HG02610 (cell line): ENCODE results near the gene CACNA1G.

Source experiments
- ATAC-seq: cut with Tn5 transposase; IDR thresholded peaks from one replicate; pipeline ENCODE4 v1.9.1; 2021; ENCODE audit warnings: mild to moderate bottlenecking, moderate library complexity; ENCODE audit not compliant: unreplicated experiment

Gene CACNA1G

DNA sequence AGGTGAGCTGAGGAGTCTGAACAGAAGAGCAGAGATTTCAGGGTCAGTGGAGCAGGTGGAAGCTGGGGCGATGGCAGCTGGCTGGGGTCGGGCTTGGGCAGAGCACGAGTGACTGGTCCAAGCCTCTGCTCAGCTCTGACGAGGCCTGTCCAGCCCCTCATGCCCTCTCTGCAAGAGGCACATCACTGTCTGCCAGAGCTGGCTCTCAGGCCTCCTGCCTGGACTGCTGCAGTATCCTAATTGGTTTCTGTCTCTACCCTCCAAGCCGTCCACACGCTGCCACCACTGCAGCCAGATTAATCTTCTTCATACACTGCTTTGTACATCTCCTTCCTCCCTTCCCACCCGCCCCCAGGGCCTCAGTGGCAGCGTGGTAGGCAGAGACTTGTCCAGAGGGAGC lies 25.4 kb downstream of the CACNA1G start:
- no peak for ATAC-seq

- ATAC-seq = no peak
These were observed 26.1 kb downstream of the CACNA1G start for GRCh38 chr17:50586421-50587247.

- ATAC-seq = no peak
These were observed 27.1 kb downstream of the CACNA1G start for GRCh38 chr17:50587571-50587970.

GRCh38 chr17:50588391-50589049 lies 28.0 kb downstream of the CACNA1G start:
- ATAC-seq = no peak

GRCh38 chr17:50589095-50589705 lies 28.7 kb downstream of the CACNA1G start:
- ATAC-seq = no peak

DNA sequence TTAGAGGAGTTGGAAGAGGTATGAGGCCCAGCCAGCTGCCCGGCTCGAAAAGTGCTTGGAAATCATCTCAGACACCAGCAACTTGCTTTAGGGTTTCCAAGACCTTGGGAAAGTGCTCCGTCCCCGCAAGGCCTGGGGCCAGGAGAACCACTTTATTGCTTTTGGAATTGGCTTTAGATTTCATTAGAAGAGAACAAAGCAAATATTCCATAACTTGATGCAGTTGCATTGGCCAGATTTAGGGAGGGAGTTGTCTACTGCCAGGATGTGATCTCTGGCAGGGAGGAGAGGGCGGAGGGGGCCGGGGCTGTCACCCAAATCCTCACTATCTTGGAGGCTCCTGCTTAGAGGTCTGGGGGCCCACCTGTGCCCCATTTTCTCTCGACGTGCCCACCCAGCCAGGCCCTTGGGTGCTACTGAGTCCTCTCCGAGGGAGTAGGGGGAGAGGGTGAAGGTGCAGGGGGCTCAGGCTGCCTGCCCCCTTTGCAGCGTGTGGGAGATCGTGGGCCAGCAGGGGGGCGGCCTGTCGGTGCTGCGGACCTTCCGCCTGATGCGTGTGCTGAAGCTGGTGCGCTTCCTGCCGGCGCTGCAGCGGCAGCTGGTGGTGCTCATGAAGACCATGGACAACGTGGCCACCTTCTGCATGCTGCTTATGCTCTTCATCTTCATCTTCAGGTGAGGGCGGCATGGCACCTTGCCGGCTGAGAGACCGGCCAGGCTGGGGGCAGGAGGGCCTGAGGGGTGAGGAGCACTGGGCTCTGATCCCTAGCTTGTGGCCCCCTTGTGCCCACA lies 30.6 kb downstream of the CACNA1G start:
- ATAC-seq = no peak

DNA sequence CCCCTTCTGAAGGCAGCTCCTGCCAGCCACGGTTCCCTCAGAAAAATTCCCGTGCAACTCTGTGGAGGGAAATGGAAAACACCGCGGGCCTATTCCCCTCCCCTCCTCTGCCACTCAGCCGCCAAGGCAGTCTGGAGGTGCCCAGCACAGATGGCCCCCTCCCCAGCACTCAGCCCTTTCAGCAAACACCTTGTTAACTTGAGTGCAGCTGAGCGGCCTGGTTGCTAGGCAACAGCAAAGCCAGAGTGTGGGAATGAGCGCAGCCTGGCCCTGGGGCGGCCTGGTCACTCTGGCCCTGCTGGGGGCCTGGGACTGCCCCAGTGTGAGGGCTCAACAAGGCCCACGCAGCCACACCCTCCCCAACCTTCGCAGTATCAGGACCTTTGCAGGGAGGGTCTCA lies 32.8 kb downstream of the CACNA1G start:
- no peak for ATAC-seq

DNA sequence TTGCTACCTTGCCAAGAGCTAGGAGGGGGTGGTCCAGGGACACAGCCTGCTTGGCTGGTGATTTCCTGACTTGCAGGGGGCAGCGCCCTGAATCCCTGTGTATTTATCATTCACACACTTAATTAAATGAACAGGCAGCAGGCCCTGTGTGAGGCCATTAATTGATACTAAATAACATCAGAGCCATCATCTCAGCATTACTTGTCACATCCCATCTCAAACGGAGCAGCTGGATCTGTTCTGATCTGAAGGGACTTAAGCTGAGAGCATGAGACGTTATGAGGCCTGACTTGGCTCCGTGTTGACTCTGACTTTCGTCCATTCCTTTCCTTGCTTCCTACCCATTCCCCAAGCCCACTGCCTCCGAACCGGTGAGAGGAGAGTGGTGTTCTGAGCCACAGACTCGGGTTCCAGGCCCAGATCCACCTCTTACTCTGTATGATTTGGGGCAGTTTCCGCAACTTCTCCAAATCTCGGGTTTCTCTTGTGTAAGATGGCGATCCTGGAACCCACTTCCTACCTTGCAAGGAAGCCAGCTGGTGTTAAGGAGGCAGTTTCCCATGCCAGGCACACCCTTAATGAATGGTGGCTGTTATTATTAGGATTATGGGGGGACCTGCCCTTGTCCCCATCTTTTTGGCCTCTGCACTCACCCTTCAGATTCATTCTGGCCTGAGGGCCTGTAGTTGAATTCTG lies 33.8 kb downstream of the CACNA1G start:
- ATAC-seq = no peak

GRCh38 chr17:50594892-50595291 lies 34.4 kb downstream of the CACNA1G start:
- ATAC-seq = no peak

- ATAC-seq = no peak
These were observed 35.9 kb downstream of the CACNA1G start for GRCh38 chr17:50596191-50597037.

DNA sequence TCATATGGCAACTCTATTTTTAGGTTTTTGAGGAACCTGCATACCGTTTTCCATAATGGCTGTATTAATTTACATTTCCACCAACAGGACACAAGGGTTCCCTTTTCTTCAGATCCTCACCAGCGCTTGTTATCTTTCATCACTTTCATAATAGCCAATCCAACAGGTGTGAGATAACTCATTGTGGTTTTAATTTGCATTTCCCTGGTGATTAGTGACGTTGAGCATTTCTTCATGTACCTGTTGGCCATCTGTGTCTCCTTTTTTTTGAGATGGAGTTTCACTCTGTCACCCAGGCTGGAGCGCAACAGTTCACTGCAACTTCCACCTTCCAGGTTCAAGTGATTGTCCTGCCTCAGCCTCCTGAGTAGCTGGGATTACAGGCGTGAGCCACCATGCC lies 38.0 kb downstream of the CACNA1G start:
- no peak for ATAC-seq

- ATAC-seq = no peak
These were observed 39.1 kb downstream of the CACNA1G start for GRCh38 chr17:50599606-50600005.

- no peak for ATAC-seq
These were observed 41.4 kb downstream of the CACNA1G start for GRCh38 chr17:50601823-50602375.

GRCh38 chr17:50602836-50603235 lies 42.3 kb downstream of the CACNA1G start:
- ATAC-seq = no peak

GRCh38 chr17:50603340-50603739 lies 42.8 kb downstream of the CACNA1G start:
- ATAC-seq = no peak

GRCh38 chr17:50604513-50604912 lies 44.0 kb downstream of the CACNA1G start:
- ATAC-seq = no peak

DNA sequence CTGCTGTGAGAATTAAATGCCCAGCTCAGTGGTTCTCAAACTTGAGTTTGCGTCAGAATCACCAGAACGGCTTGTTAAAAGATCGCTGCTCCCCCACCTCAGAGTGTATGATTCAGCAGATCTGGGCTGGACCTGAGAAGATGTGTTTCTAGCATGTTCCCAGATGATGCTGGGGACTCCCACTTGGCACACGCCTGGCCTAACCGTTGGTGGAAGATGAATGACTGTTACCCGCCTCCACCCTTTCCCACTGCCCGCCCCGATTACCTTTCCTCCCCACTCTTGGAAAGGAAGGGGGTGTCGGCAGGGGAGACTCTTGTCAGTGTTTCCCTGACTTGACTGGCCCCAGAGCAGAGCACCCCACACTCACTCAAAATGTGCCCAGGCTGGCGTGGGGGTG lies 44.9 kb downstream of the CACNA1G start:
- no peak for ATAC-seq

DNA sequence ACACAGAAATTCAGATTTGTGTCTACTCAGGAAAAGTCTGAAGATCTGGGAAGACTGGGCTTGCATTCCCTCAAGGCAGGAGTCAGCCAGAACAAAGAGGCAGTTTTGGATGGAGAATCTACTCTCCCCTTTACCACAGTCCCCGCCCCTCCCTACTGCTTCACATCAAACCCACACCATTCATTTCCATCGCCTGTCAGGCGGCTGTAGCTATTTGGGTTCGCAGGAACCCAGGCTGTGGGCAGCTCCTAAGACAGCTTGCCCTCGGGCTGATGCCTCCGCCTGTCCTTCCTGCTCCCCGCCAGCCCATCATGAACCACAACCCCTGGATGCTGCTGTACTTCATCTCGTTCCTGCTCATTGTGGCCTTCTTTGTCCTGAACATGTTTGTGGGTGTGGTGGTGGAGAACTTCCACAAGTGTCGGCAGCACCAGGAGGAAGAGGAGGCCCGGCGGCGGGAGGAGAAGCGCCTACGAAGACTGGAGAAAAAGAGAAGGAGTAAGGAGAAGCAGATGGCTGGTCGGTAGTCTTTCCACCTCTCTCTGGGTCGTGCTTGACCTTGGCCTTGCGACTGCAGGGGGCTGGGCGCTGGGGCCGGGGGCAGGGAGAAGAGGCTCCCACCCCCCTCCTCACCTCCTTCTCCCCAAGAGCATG lies 47.1 kb downstream of the CACNA1G start:
- ATAC-seq = no peak
